ENCODE results near the gene TTI1. TPM values are rescaled to one million over a fixed set of nuclear protein-coding genes. Genes with fewer than 3 reads are reported as not detected.

The TTI1 gene
- total RNA-seq (2016; rRNA removed; fragmentation: Illumina TruSeq; extraction: Trizol) = 39.8 and 51.7 TPM in 2 replicates
- 4.3 and 5.3 TPM in 2 replicates for total RNA-seq (2016; cell fraction: cytosol; rRNA removed; fragmentation: Illumina TruSeq; extraction: Trizol; ENCODE audit: low read depth)
- total RNA-seq (2016; cell fraction: insoluble cytoplasmic fraction; rRNA removed; fragmentation: Illumina TruSeq; extraction: Trizol) = 39.0 and 48.3 TPM in 2 replicates
- 12.1 and 12.8 TPM in 2 replicates for total RNA-seq (2016; cell fraction: membrane; rRNA removed; fragmentation: Illumina TruSeq; extraction: Trizol)
- 53.4 and 63.7 TPM in 2 replicates for total RNA-seq (2016; cell fraction: nucleus; rRNA removed; fragmentation: Illumina TruSeq; extraction: Trizol)
- 21.5 and 22.9 TPM in 2 replicates for polyA plus RNA-seq (2011; rRNA removed)
- 15.4 and 16.2 TPM in 2 replicates for polyA plus RNA-seq (2011; cell fraction: cytosol; rRNA removed)
- 16.1 and 18.5 TPM in 2 replicates for polyA plus RNA-seq (2011; cell fraction: nucleus; rRNA removed)
- 15.4 and 20.9 TPM in 2 replicates for polyA plus RNA-seq (2012)
- polyA plus RNA-seq (2016; cell fraction: cytosol; fragmentation: Illumina TruSeq; extraction: Trizol; ENCODE audit: low read depth) = 2.1 and 2.4 TPM in 2 replicates
- polyA plus RNA-seq (2016; cell fraction: insoluble cytoplasmic fraction; fragmentation: Illumina TruSeq; extraction: Trizol; ENCODE audit: low read depth) = 23.2 and 30.3 TPM in 2 replicates
- polyA plus RNA-seq (2016; cell fraction: membrane; fragmentation: Illumina TruSeq; extraction: Trizol; ENCODE audit: low read depth) = 3.8 and 4.7 TPM in 2 replicates
- 32.5 and 34.5 TPM in 2 replicates for polyA plus RNA-seq (2016; cell fraction: nucleus; fragmentation: Illumina TruSeq; extraction: Trizol; ENCODE audit: insufficient read depth, low read depth)
- 67.8 and 87.6 TPM in 2 replicates for polyA minus RNA-seq (2011; rRNA and poly(A)+ RNA removed; ENCODE audit: low replicate concordance)
- 20.3 and 23.7 TPM in 2 replicates for polyA minus RNA-seq (2011; cell fraction: cytosol; rRNA and poly(A)+ RNA removed)
- 72.5 and 93.6 TPM in 2 replicates for polyA minus RNA-seq (2011; cell fraction: nucleus; rRNA and poly(A)+ RNA removed)
- Bru-seq, nascent RNA = percentile 86 among the genes with signal in this experiment
- BruChase-seq, experiment 1, labeled RNA remaining after a 6-hour chase = percentile 73 among the genes with signal in this experiment
- percentile 88 among the genes with signal in this experiment for BruChase-seq, experiment 2, labeled RNA remaining after a 2-hour chase
- long read RNA-seq, experiment 1, transcript TTI1-201 (8 exons, 3,825 nt) = major isoform, 6 of 22 reads
- long read RNA-seq, experiment 1, partial matches to known transcripts = 4 of 22 reads
- long read RNA-seq, experiment 1, other reads (novel, unspliced or antisense) = 8 of 22 reads
- long read RNA-seq, experiment 2, transcript TTI1-203 (7 exons, 3,791 nt) = minor isoform, 10 of 54 reads
- long read RNA-seq, experiment 2, transcript TTI1-201 (8 exons, 3,825 nt) = major isoform, 23 of 54 reads
- long read RNA-seq, experiment 2, partial matches to known transcripts = 9 of 54 reads
- long read RNA-seq, experiment 2, other reads (novel, unspliced or antisense) = 12 of 54 reads

DNA sequence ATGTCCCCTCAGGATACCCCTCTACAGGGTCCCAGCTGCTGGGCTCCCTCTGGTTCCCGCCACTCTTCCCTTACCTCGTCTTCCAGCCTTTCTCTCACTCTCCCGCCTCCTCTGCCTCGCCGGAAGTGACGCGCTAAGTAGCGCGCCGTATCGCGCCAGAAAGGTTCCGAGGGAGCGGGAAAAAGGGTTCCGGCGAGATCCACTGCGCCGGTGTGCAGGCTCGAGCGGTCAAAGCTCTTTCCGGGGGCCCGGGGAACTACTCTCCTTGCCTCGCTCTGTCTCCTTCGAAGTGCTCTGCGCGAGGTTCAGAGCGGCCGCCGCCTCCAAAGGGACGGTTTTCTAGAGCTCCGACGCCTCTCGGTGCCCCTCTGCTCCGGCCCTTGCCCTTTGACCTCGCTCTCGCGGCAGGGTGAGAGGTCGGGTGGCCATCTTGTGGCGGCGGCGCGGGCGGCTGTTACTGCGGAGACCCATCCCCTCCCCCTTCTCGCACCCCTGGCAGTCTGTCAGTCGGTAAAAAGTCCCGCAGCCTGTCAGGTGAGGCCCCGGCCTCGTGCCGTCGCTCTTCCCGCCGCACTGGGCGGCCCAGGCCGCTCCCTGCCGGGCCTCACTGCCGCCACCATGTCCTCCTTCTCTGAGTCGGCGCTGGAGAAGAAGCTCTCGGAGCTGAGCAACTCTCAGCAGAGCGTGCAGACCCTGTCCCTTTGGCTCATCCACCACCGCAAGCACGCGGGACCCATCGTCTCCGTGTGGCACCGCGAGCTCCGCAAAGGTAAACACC, at the start of gene TTI1, which contains the start of gene RPRD1B:
Gene TTI1 (minus strand): TSS at position 127 of the 778 bp plus-strand sequence. CDS start 19,640 bp downstream, outside the sequence.
Gene RPRD1B (plus strand): TSS at position 417 of the 778 bp plus-strand sequence. CDS start 202 bp downstream, at position 619.
- CTCF ChIA-PET (ENCODE audit: low intra/inter-chr PET ratio, low total read pairs) = interaction anchor here (1.0 kb wide), 1 partner anchor 132 kb away, joined by 4 read pairs; the partner anchor contains the start of gene TGM2
- in situ Hi-C loops (cut with HindIII; ENCODE audit: extremely low pct_ligation_motif_present, low pct_unique_long_range_greater_than_20kb) = no loop called here
- WGBS (ENCODE audit: low lambda C conversion rate) = 1% methylated on average over 66 of the region's 69 CpGs
- Histone ChIP-seq H3K9me3 (ENCODE audit: low read length) (no peaks in the 10 kb centered on the region; the same call in 1 of the 2 replicates), H3K4me2 (ENCODE audit: low read depth, low read length) (peak within 1 kb of the TSS; percentile 93), H3K79me2 (ENCODE audit: insufficient read depth, low read length) (peaks cover 93% of the 10 kb centered on the region), H3K27me3 (ENCODE audit: control insufficient read depth in 1 of 2, insufficient read depth in 2 of 2, low read length in 2 of 2) (no peaks in the 10 kb centered on the region; a peak in 1 of 5 replicates), H3K9ac (ENCODE audit: insufficient read depth, low read depth, low read length) (peak within 1 kb of the TSS; percentile 98), H3K4me3 (replicated peaks in 1 of 3; ENCODE audit: insufficient read depth in 1 of 3, low read depth in 2 of 3, low read length in 3 of 3) (peak within 1 kb of the TSS; percentile 75 to 99 (median 85)), H2AFZ (ENCODE audit: low read length) (peak within 1 kb of the TSS; percentile 16), H4K20me1 (ENCODE audit: insufficient read depth, low read length) (no peaks in the 10 kb centered on the region; the same call in 1 of the 2 replicates), H3K36me3 (replicated peaks in 1 of 2; ENCODE audit: control insufficient read depth in 1 of 2, insufficient read depth in 2 of 2, low read length in 2 of 2) (peaks cover 5 to 27% of the 10 kb centered on the region in 2 experiments), H3K4me1 (ENCODE audit: insufficient read depth, low read length) (peaks cover 84% of the 10 kb centered on the region), H3K27ac (ENCODE audit: extremely low read length, insufficient read depth, low read length) (peak within 1 kb of the TSS; percentile 95)
- intact Hi-C loops (cut with micrococcal nuclease; ENCODE audit: unreplicated experiment) = no loop called here
- BruUV-seq (replicated peaks) = TSS peak; percentile 56
- DNase-seq (ENCODE audit: low spot score) (peak; percentile 95), FAIRE-seq (peak; percentile 68), ATAC-seq (peak; percentile 92)
- POLR2A ChIA-PET = interaction anchor here (0.6 to 2.8 kb wide), 23 partner anchors 8 to 439 kb away, joined by 3 to 23 read pairs (median 4); partner anchors contain the start of genes RALGAPB and SNHG17
- TF ChIP-seq MYC (CRISPR knock-in tag; IDR thresholded peaks at IDR 0.05; ENCODE audit: borderline replicate concordance) (peak; percentile 89; the same call in 1 of the 2 replicates), ATF7 (IDR thresholded peaks at IDR 0.05) (no peak), ATF7 (CRISPR knock-in tag; IDR thresholded peaks at IDR 0.05) (peak; percentile 68), ZNF432 (CRISPR knock-in tag; IDR thresholded peaks at IDR 0.05; ENCODE audit: borderline replicate concordance) (peak; percentile 82; the same call in 1 of the 2 replicates), SIX4 (CRISPR knock-in tag; IDR thresholded peaks at IDR 0.05) (peak; percentile 51; the same call in 1 of the 2 replicates), NR0B2 (CRISPR knock-in tag; IDR thresholded peaks at IDR 0.05) (peak; percentile 71), REPIN1 (CRISPR knock-in tag; IDR thresholded peaks at IDR 0.05; ENCODE audit: borderline replicate concordance, low read depth) (peak; percentile 75), ZNF772 (CRISPR knock-in tag; IDR thresholded peaks at IDR 0.05) (peak; percentile 81), SSRP1 (CRISPR knock-in tag; IDR thresholded peaks at IDR 0.05) (no peak), RFX5 (IDR thresholded peaks at IDR 0.05; ENCODE audit: low read depth, low read length) (no peak; the same call in 1 of the 2 replicates)
- TF ChIP-seq, protein P1, sequence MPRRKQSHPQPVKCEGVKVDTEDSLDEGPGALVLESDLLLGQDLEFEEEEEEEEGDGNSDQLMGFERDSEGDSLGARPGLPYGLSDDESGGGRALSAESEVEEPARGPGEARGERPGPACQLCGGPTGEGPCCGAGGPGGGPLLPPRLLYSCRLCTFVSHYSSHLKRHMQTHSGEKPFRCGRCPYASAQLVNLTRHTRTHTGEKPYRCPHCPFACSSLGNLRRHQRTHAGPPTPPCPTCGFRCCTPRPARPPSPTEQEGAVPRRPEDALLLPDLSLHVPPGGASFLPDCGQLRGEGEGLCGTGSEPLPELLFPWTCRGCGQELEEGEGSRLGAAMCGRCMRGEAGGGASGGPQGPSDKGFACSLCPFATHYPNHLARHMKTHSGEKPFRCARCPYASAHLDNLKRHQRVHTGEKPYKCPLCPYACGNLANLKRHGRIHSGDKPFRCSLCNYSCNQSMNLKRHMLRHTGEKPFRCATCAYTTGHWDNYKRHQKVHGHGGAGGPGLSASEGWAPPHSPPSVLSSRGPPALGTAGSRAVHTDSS (CRISPR knock-in tag; conservative IDR thresholded peaks at IDR 0.05) = no peak
- TF ChIP-seq, protein P2, sequence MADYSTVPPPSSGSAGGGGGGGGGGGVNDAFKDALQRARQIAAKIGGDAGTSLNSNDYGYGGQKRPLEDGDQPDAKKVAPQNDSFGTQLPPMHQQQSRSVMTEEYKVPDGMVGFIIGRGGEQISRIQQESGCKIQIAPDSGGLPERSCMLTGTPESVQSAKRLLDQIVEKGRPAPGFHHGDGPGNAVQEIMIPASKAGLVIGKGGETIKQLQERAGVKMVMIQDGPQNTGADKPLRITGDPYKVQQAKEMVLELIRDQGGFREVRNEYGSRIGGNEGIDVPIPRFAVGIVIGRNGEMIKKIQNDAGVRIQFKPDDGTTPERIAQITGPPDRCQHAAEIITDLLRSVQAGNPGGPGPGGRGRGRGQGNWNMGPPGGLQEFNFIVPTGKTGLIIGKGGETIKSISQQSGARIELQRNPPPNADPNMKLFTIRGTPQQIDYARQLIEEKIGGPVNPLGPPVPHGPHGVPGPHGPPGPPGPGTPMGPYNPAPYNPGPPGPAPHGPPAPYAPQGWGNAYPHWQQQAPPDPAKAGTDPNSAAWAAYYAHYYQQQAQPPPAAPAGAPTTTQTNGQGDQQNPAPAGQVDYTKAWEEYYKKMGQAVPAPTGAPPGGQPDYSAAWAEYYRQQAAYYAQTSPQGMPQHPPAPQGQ (CRISPR knock-in tag; IDR thresholded peaks at IDR 0.05; ENCODE audit: borderline replicate concordance) = 0 out of 2 replicates have a peak, but pooled peaks have one; percentile 18

All from HepG2 (cell line).